Stimulated activated CD8-positive, alpha-beta memory T cell treated with anti-CD3 and anti-CD28 coated beads, Interleukin-4, amount 100 ng/mL, for 24 hours (primary cell): ENCODE measurements around the gene ZBTB40.

Experiments
- DNase-seq: peaks from one replicate; pipeline ENCODE4 v3.0.0-alpha.2; 2020; ENCODE audit warnings: low read depth

Gene ZBTB40

GRCh38 chr1:22533244-22533895, 81.7 kb downstream of the ZBTB40 start:
- no peak for DNase-seq

DNA sequence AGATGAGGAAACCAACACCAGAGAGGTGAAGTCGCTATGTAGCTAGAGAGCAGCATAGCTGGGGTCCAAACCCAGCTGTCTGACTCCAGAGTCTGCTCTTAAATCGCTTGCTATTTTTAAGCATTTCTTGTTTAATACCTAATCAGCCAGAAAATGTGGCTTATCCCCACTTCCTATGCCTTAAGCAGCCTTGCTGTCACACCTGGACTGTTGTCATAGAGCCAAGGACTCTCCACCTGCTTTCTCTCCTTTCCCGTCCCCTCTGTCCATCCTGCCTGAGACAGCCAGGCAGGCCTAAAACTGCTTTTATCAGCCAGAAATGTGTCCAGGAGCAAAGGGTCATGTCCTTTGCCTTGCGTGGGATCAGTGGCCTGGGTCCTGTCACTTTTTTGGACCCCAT, 83.3 kb downstream of the ZBTB40 start:
- DNase-seq, result no peak

GRCh38 chr1:22535399-22535798, 83.7 kb downstream of the ZBTB40 start:
- DNase-seq, result no peak

DNA sequence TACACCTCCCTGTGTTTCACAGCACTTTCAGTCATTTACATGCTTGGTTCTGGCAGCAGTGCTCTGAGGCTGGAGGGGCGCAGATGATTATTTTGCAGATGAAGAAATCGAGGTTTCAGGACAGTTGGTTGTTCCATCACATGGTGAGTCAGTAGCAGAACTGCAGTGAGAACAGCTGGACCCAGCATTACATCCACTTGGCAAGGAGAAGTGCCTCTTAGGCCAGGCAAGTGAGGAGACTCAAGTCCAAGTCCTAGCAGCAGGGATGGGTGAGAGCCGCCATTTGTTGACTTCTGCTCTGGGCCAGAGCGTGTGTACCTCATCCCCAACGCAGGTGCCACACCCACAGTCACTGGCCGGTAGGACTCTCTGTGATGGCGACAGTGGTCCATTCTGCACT, 84.9 kb downstream of the ZBTB40 start:
- DNase-seq, result no peak

DNA sequence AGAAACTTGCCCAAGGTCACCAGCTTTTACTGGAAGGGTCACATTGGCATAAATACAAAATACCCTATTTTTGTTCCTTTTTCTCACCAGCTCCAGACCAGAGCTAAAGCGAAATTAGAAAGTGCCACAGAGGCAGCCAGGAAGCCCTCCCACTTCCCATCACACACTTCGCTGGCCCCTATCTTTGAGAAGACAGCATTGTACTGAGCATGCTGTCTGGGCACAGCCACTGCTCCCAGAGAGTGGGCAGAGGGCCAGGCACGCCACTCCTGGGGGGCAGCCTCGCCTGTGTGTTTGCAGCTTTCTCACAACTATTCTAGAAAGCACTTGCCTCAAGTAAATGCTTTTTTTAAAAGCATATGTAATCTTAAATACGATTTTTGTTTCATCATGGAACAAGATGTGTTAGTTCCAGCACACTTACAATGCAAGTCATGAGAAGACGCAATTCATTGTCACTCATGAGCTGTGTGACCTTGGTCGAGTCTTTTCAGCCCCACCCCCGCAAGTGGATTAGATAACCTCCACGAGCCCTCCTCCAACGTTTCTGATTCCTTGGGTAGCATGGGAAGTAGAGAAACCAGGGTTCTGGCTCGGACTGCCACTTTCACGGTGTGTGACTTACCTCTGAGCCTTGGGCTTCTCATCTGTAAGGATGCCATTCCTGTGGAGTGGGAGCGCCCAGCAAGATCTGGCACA, 85.9 kb downstream of the ZBTB40 start:
- no peak for DNase-seq

GRCh38 chr1:22539510-22540118, 88.0 kb downstream of the ZBTB40 start:
- no peak for DNase-seq

DNA sequence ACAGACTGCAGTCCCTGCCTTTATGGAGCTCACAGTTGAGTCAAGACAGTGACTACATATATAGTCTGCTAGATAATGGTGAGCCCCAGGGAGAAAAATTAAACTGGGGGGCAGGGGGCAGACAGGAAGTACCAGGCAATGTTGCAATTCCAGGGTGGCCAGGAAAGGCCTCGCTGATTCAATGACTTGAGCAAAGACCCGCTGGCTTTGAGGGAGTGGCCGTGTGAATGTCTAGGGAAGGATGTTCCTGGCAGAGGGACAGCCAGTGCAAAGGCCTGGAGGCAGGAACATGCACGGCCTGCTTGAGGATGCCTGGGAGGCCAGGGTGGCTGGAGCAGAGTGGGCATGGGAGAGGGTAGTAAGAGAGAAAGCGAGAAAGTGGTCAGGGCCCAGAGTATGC, 88.7 kb downstream of the ZBTB40 start:
- DNase-seq, result no peak

- no peak for DNase-seq
Observed at GRCh38 chr1:22542886-22543285, 91.2 kb downstream of the ZBTB40 start.

- DNase-seq, result no peak
Observed at GRCh38 chr1:22543679-22544078, 92.0 kb downstream of the ZBTB40 start.

DNA sequence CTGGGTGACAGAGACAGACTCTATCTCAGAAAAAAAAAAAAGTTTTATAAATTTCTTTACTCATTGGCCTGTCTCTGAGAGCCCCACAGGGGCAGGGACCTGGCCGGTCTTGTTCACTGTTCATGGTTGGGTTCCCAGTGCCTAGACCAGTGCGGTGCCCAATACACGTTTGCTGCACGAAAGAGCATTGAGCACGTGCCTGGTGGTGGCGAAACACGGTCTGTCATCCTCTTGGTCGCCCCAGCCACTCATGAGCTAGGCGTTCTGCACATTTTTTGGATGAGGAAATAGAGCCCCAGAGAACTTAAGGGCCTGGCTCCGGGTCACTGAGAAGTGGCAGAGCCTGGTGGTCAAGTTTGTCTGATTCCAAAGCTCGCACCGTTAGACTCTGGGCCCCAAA, 93.0 kb downstream of the ZBTB40 start:
- DNase-seq, result no peak

- DNase-seq, result no peak
Observed at GRCh38 chr1:22545141-22545540, 93.5 kb downstream of the ZBTB40 start.

GRCh38 chr1:22547186-22547817, 95.7 kb downstream of the ZBTB40 start:
- DNase-seq, result no peak

DNA sequence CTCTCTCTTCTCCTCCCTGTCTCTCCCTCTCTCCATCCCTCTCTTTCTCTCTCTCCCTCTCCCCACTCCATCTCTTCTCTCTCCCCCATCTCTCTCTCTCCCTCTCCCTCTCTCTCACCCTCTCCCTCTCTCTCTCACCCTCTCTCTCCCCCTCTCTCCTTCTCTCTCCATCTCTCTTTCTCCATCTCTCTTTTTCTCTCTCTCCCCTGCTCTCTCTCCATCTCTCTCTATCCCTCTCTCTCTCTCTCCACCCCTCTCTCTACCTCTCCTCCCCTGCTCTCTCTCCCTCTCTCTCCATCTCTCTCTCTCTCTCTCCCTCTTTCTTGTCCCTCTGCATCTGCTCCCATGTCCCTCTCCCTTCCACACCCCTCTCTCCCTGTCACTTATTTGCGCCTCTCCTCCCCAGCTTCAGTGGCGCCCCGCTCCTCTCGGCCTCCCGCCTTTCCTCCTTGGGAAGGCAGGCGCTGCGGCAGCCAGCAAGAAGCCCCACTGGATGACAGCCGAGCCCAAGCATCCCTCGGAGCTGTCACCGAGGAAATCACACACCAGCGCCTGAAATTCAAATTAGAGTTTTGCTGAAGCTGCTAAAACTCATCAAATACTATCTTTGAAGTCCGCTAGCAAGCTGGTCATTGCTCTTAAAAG, 96.3 kb downstream of the ZBTB40 start:
- no peak for DNase-seq

DNA sequence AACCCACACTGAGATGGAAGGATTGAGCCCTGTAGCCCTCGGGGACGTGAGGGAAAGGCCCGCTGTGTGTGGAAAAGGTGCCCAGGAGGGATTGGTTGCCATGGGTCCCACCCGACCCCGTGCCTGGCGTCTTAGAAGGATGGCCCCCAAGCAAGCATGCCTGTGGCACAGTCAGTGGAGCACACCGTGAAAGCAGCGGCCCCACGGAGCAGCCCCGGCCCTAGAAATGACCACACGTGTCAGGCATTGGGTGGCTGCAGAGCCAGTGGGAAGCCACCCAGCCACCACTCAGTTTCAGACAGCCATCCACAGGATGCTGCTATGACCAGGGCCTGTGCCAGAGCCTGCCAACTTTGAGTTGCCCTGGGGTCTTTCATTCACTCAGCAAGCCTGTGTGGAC, 98.4 kb downstream of the ZBTB40 start:
- DNase-seq, result no peak

DNA sequence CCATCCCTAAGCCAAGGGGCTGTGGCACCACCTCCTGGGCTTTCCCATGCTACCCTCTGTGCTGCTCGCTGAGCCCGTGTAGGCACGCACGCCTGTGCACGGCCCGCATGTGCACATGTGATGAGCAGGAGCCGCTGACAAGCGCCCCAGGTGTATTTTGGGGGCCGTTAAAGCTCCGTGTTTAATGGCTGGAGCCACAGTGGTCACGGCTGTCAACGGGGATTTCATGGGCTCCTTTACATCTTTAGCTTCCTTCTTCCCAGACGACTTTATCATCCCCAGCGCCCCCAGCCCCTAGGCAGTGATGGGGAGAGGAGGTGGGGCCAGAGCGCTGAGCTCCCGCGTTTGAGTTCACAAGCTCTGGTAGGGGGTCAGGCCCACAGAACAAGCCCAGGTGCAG, 99.9 kb downstream of the ZBTB40 start:
- DNase-seq, result no peak

- no peak for DNase-seq
Observed at GRCh38 chr1:22552021-22552420, 100.4 kb downstream of the ZBTB40 start.

DNA sequence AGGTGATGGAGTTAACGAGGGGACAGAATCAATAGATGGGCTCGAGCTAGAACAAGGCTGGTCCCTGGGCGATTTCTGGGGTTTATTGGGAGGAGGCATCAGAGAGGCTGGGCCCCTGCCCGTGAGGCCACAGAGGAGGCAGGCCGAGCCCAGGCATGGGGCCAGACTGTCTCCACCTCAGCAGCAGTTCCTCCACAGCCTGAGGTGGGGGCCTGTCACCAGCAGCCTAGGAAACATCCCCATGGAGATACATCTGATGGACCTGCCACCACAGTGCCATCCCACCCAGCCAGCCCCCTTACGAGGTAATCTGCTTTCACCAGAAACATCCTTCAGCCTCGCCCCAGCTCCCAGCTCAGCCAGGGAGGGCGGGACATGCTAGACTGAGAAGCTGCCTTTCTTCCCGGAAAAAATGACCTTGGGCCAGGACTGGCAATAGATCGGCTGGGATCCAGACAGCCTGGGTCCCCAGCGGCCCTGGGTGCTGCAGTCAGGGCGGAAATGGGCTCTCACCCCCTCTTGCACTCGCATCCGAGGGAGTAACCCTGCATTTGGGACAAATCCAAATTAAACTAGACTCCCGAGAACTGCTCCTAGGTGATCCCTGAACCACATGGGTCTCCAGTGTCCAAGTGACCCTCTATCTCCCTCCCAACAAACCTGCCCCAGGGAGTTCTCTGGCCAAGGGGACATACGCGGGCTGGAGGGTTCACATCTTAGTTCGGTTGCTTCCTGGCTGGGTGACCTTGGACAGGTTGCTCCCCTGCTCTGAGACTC, 101.6 kb downstream of the ZBTB40 start:
- DNase-seq, result no peak

DNA sequence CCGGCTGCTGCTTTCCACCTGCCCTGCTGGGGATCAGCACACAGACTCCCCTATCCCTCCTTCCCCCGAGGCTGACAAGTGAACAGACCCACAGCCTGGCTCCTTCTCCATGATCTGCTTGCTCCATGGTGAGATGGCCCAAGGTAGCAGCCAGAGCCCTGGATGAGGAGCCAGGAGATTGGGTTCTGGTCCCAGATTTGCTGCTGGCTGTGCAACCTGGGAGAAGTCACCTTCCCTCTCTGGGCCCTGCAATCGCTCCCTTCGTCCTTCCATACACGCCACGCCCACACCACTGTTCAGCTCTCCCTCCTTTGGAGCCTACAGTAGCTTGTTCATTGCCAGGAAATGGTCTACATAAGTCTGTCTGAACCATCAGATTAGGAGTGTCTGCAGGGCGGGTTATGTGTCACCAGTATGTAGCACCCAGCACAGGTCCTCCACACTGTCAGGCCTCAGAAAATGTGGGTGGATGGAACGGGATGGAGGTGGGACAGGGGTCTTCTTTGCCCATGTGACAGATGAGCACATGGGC, 102.4 kb downstream of the ZBTB40 start:
- DNase-seq, result no peak

GRCh38 chr1:22555371-22555656, 103.7 kb downstream of the ZBTB40 start:
- no peak for DNase-seq

DNA sequence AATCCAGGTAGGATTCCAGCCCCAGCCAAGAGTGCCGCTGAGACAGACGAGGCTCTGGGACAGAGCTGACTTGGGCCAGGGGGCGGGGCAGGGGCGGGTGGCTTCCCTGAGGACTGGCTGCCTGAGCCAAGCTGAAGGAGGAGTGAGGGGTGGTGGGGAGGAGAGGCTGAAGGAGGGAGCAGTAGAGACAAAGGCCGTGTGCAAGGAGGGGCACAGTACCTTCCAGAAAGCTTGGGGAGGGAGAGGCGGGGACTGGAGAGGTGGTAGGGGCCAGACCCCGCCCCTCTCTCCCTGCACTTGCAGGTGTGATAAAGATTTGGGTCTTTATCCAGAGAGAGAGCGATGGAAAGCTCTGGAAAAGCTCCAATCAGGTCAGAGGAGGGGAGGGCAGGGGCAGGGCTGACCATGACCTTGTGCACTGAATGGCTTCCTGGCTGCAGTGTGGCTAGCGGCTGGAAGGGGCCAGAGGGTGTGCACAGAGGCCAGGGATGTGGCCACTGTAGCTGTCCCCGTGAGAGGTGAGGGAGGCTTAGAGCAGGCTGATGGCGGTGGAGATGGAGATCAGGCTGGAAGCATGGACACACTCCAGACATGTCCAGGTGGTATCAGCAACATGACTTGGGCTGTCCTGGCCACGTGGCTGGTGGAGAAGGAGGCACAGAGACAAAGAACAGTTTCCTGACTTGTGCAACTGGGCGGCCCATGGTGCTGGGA, 104.9 kb downstream of the ZBTB40 start:
- DNase-seq, result no peak

DNA sequence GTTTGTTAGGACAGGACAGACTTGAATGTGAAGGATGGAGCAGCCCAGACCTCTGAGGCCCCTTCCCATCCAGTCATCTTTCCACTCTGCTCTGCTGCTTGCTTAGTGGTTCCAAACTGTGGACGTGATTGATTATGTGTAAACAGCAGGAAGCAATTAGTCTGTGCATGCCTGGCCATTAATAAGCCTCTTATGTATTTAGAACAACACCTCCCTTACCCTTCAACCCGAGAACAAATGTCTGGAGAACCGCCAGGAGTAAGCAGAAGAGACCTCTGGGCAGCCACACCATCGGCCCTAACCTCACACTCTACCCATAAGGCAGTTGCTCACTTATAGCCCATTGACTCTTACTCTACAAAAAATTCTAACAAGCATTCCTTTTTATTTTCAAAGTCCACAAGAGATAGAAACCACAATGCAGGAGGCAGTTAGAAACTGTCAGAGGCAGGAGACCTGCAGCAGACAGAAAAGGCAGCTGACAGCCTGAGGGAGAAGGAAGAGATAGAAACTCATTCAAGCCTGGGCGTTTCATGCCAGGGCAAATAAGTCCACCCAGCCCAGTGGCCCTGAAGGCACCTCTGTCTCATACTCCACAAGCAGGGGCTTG, 105.8 kb downstream of the ZBTB40 start:
- DNase-seq, result no peak
